Measurements from ENCODE around the gene ZFTA.

- TF ChIP-seq CTCF (IDR thresholded peaks at IDR 0.05) (no peak), TCF7 (CRISPR knock-in tag; IDR thresholded peaks at IDR 0.05; ENCODE audit: low read depth) (no peak), MAX (CRISPR knock-in tag; IDR thresholded peaks at IDR 0.05) (no peak), CREM (CRISPR knock-in tag; IDR thresholded peaks at IDR 0.05) (no peak), ATF6 (CRISPR knock-in tag; IDR thresholded peaks at IDR 0.05) (no peak), ETV6 (CRISPR knock-in tag; IDR thresholded peaks at IDR 0.05) (no peak), NFATC4 (CRISPR knock-in tag; IDR thresholded peaks at IDR 0.05) (no peak), JUN (CRISPR knock-in tag; IDR thresholded peaks at IDR 0.05) (no peak), ZSCAN18 (CRISPR knock-in tag; IDR thresholded peaks at IDR 0.05) (no peak), USF2 (CRISPR knock-in tag; IDR thresholded peaks at IDR 0.05) (no peak), SOX15 (CRISPR knock-in tag; IDR thresholded peaks at IDR 0.05) (no peak)
Measured at GRCh38 chr11:63785823-63786222, 17.2 kb upstream of the ZFTA start.
